ENCODE measurements around the gene UIMC1.

Gene UIMC1

DNA sequence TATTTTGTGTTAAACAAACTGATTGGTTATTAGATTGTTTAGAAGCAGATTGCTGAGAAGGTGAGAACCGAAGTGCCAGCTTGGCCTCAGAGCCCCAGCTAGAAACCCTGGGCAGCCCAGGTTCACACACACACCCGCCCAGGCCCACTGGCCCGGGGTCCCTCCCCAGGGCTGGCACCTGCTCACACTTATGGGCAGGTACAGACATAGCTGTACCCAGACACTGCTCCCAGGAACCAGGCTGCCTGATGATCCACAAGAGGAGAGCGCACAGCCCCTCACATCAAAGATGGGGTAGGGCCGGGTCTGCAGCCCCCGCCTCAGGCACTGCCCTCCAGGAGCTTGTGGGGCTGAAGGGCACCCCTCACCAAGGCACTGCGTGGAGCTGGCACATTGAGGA lies 140.6 kb downstream of the UIMC1 start:
- no peak for DNase-seq

DNA sequence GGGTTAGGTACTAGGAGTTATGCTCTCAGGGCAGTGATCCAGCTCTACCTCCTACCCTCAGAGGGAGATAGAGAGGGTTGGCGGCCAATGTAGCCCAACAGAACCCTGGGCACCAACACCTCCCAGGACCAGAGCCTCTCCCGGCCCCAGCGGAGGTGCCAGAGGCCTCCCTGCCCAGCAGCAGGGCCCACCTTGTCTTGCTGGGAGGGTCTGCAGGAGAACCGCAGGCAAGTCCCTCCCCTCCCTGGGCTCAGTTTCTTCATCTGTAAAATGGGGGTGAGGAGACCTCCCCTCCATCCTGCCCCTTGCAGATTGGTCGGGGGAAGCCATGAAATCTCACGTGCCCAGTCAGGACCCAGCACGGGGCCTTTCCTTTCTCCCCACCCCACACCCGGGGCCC lies 141.8 kb downstream of the UIMC1 start:
- no peak for DNase-seq

DNA sequence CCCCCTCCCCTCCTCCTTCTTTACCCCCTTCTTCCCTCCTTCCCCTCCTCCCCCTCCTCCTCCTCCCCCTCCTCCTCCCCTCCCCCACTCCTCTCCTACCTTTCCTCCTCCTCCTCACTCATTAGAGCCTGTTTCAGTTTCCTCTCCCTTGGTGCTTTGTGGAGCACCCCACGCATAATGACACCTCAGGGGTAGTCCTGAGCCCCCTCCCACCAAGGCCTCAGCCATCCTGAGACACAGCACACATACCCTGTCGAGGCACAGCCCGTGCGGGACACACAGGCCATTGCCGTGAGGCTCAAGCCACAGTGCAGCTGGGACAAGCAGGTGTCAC lies 142.8 kb downstream of the UIMC1 start:
- no peak for DNase-seq

DNA sequence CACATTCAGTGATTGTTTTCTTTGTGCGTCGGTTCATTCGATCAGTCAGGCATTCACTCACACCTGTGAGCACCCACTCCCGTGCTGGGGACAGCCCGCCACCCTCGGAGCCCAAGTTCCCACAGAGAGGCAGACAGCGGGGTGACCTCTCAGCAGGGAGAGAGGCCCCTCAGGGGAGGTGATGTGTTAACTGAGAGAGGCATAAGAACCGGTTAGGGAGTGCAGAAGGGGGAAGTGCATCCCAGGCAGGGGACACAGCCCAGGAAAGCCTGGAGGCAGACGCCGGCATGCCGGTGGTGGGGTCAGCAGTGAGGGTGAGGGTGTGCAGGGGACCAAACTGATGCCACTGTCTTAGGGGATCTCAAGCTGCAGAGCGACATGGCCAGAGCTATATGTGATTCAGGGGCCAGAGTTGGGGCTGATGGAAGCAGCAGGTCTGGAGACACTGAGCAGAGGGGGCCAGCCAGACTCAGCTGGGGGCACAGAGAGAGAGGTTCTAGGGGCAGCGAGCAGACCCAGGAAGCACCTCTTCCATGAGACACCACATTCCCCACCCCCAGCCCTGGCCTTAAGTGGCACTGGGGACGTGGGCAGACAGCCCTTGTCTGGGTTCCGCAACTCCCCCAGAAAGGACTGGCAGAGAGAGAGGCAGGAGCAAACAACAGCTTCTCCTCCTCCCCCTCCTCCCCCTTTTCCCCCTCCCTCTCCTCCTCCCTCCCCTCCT lies 143.4 kb downstream of the UIMC1 start:
- no peak for DNase-seq

DNA sequence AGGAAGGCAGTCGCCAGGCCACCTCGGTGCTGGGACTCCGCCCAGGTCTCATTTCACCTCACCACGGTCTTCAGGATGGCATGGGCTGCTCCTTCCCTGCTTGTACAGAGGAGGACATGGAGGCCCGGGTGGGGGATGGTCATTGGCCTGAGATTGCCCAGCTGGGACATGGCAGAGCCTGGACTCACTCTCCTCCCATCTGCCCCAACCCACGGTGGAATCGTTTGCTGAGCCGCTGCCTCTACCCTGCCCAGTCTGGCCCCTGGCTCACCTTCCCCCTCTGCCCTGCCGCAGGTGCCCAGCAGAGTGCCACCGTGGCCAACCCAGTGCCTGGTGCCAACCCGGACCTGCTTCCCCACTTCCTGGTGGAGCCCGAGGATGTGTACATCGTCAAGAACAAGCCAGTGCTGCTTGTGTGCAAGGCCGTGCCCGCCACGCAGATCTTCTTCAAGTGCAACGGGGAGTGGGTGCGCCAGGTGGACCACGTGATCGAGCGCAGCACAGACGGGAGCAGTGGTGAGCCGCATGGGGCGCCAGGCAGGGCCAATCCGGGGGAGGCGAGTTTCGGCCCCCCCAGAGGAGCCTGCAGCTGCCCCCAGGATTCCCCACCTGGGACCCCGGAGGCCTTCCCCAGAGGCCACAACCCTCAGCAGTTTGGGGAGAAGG lies 144.1 kb downstream of the UIMC1 start:
- DNase-seq = no peak

DNA sequence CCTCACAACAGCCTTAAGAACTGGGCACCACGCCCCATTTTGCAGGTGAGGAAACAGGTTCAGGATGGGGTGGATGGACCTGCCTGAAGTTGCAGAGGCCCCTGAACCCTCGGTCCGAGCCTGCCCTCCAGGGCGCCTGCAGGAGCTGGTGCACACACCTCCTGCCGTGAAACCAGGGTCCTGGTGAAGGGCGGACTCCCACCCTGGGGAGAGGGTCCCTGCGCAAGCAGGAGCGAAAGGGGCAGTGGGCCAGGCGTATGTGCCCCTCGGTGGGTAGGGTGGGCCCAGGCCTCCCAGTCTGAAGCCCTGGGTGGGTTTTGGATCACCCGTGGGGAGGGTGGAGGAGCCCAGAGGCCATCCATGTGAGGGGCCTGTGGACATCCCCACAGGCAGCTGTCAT lies 145.3 kb downstream of the UIMC1 start:
- DNase-seq = no peak

DNA sequence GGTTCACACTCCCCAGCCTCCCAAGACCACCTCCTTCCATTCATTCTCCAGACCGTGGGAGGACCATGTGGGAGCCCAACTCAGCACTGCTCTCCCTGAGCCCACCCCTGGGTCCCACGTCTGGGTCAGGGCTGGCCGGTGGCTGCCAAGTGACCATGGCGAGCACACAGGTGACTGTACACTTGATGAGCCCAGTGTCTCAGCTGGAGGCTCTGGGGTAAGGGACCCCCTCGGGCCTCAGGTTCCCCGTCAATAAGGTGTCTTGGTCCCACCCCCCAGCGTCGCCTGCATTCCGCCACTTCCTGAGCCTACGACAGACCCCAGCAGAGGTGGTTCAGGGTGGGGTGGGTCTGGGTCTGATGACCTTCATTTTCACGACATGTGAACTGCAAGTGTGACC lies 146.2 kb downstream of the UIMC1 start:
- no peak for DNase-seq

DNA sequence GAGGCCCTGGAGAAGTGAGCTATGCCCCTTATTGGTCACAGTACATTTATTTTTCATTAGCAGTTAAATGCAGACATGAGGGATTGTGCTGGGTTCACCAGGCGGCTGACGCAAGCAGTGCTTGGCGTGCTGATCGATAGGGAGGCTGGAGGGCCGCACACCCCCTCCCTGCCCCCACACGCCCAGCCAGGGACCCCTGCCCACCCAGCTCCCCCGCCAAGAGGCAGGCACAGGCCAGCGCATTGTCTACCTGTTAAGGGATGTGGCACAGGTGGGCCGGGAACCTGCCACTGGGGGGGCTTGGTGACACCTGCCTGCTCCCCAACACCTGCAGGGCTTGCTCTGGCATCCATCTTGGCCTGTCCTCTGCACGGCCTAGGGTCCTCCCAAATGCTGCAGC lies 146.7 kb downstream of the UIMC1 start:
- DNase-seq = no peak

DNA sequence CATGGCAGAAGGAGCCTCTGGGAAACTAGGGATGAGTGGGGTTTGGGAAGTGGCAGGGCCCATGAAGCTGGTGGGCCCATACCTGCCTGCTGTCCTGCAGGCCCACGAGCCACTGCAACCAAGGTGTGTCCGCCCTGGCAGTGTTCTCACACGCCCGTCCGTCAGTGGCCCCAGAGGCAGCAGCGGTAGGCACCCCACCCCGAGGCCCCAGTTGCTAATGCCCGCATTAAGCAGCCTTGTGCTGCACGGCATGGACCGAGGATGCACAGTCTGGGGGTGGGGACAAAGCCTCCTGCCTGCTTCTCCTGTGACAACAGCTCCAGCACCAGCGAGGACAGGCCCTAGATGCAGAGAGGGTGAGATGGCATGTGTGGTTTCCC lies 148.7 kb downstream of the UIMC1 start:
- no peak for DNase-seq

DNA sequence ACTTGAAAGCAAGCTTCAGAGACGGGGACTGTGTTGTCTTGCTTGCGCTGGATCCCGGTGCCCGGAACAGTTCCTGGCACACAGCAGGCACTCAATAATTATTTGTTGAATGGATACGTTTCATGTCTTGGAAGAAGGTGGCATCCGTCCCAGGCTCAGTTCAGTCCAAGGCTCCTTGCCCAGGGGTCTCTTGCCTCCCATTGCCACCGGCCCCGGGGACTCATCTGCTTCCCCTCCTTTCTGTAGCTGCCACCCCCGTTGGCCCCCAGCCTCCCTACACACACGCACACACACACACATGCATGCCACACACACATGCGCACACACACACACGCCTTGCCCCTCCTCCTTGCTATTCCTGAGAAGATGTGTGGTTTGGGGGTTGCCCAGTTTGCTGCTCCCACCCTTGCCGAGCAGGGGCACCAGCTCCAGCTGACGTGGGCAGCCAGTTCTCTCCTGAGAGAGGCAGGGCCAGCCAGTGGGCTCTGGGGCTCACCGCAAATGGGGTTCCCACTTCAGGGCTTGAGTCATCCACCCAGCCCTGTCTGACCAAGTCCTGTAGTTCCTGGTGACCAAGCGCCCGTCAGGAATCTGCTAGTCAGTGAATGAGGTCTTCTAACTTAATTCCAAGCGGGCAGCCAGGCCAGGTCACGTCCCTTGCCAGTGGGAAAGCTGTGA lies 149.2 kb downstream of the UIMC1 start:
- no peak for DNase-seq

DNA sequence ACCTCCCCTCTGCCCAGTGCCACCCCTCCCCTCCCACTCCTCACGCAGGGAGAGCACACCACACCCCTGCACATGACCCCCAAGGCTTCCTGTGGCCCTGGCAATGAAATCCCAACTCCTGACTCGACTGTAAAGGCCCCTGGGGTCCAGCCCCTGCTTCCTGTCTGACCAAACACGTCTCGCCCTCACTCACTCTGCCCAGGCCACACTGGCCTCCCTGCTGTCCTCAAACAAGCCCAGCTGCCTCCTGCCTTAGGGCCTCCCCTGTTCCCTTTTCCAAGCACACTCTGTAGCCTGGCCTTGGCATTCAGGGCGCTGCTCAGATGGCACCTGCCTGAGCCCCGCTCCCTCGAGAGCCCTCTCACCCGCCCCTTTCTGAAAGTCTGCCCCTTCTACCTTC lies 149.8 kb downstream of the UIMC1 start:
- DNase-seq = no peak

DNA sequence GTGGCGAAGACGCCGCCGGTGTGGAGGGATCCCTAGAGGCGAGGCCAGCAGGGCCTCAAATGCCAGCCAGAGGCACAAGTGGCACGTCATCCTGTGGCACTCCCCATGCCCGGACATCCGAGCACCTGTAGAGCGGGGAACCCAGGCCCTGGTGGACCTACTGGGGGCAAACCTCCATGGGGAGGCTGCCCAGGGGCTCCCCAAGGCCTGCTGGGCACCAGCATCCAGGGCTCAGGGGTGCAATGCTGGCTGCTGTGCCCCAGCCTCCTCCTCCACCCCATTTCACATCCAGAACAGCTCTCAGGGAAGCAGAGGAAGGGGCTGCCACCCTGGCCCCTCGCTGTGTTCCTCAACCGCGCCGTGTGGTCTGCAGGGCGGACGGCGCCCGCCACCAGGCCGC lies 151.0 kb downstream of the UIMC1 start:
- no peak for DNase-seq

All from fibroblast of skin of right quadriceps (primary cell).